H7 (cell line): Measurements from ENCODE around the gene FOXD1. TPM values are rescaled to one million over a fixed set of nuclear protein-coding genes. Genes with fewer than 3 reads are reported as not detected.
A peak's percentile ranks its signal among the peaks of the same experiment; 100 is the strongest.
"Not testable (repeated sequence)": the region's sequence is repeated elsewhere in the genome, so short reads cannot be mapped to it uniquely, and the experiment has no call there.

ENCODE experiments used
- DNase-seq: peaks from one replicate; pipeline ENCODE4 v3.0.0; 2012
- H3K27me3 ChIP-seq: 2 replicates; pipeline ENCODE4 v1.6.0; 2011; ENCODE audit warnings: mild to moderate bottlenecking, low read length; ENCODE audit not compliant: control insufficient read depth, insufficient read depth
- H3K36me3 ChIP-seq: replicated peaks from 2 replicates; pipeline ENCODE4 v1.5.1; 2011; ENCODE audit warnings: low read length; ENCODE audit not compliant: control insufficient read depth, insufficient read depth
- H3K4me3 ChIP-seq: 2 replicates; pipeline ENCODE4 v1.5.1; 2011; ENCODE audit warnings: low read depth, mild to moderate bottlenecking, control low read depth, low read length, moderate library complexity; ENCODE audit not compliant: insufficient read depth
- total RNA-seq: library from RNA; depleted of rRNA; stranded (reverse); fragments of >200 nt; shearing (Covaris generic); gene quantifications from 2 replicates; pipeline ENCODE4 v1.2.3, GENCODE V29; 2014

FOXD1 gene
- total RNA-seq, 1 experiment from 2014 or later, result 2.6 TPM

GRCh38 chr5:73420666-73421065 is 27.9 kb downstream of the FOXD1 start:
- Histone ChIP-seq H3K36me3 (no peaks in the 10 kb centered on the region), H3K27me3 (peaks cover 56% of the 10 kb centered on the region), H3K4me3 (no peak overlapping the region)
- no peak for DNase-seq

- Histone ChIP-seq H3K27me3 (peaks cover 56% of the 10 kb centered on the region), H3K4me3 (peak overlapping the region; percentile 35), H3K36me3 (no peaks in the 10 kb centered on the region)
- peak; percentile 84 for DNase-seq
Observed at GRCh38 chr5:73419465-73420390, 28.8 kb downstream of the FOXD1 start.

GRCh38 chr5:73419117-73419464 is 29.5 kb downstream of the FOXD1 start:
- H3K36me3 ChIP-seq, result no peaks in the 10 kb centered on the region
- H3K4me3 ChIP-seq, result peak overlapping the region; percentile 35
- DNase-seq, result no peak
- H3K27me3 ChIP-seq, result peaks cover 54% of the 10 kb centered on the region

- Histone ChIP-seq H3K27me3 (peaks cover 52% of the 10 kb centered on the region), H3K4me3 (no peak overlapping the region), H3K36me3 (no peaks in the 10 kb centered on the region)
- no peak for DNase-seq
Observed at GRCh38 chr5:73418244-73418691, 30.3 kb downstream of the FOXD1 start.

- H3K4me3 ChIP-seq, result no peak overlapping the region
Observed at GRCh38 chr5:73417303-73418034, 31.1 kb downstream of the FOXD1 start.

GRCh38 chr5:73415617-73416016 is 33.0 kb downstream of the FOXD1 start:
- Histone ChIP-seq H3K36me3 (no peaks in the 10 kb centered on the region), H3K27me3 (peaks cover 37% of the 10 kb centered on the region), H3K4me3 (no peak overlapping the region)
- DNase-seq, result no peak

More at GRCh38 chr5:73417303-73418034, 31.1 kb downstream of the FOXD1 start:
- no peak for DNase-seq
- Histone ChIP-seq H3K27me3 (peaks cover 52% of the 10 kb centered on the region), H3K36me3 (no peaks in the 10 kb centered on the region)

GRCh38 chr5:73415171-73415570 is 33.4 kb downstream of the FOXD1 start:
- Histone ChIP-seq H3K36me3 (no peaks in the 10 kb centered on the region), H3K4me3 (no peak overlapping the region), H3K27me3 (peaks cover 33% of the 10 kb centered on the region)
- no peak for DNase-seq

- H3K4me3 ChIP-seq, result no peak overlapping the region
- H3K27me3 ChIP-seq, result peaks cover 9% of the 10 kb centered on the region
- no peaks in the 10 kb centered on the region for H3K36me3 ChIP-seq
- DNase-seq, result no peak
Observed at GRCh38 chr5:73412597-73412988, 36.0 kb downstream of the FOXD1 start.

GRCh38 chr5:73411936-73412596 is 36.5 kb downstream of the FOXD1 start:
- H3K27me3 ChIP-seq, result peaks cover 4% of the 10 kb centered on the region
- H3K4me3 ChIP-seq, result no peak overlapping the region
- H3K36me3 ChIP-seq, result no peaks in the 10 kb centered on the region
- DNase-seq, result peak; percentile 45

GRCh38 chr5:73409927-73410326 is 38.6 kb downstream of the FOXD1 start:
- not testable (repeated sequence) for H3K36me3 ChIP-seq, H3K27me3 ChIP-seq, DNase-seq, H3K4me3 ChIP-seq

GRCh38 chr5:73405691-73406090 is 42.9 kb downstream of the FOXD1 start:
- Histone ChIP-seq H3K4me3 (no peak overlapping the region), H3K36me3 (no peaks in the 10 kb centered on the region), H3K27me3 (0 out of 2 replicates have a peak, but pooled peaks cover 1% of the 10 kb centered on the region)
- no peak for DNase-seq

- H3K27me3 ChIP-seq, result no peaks in the 10 kb centered on the region
- no peak overlapping the region for H3K4me3 ChIP-seq
- DNase-seq, result no peak
- H3K36me3 ChIP-seq, result no peaks in the 10 kb centered on the region
Observed at GRCh38 chr5:73399775-73400174, 48.8 kb downstream of the FOXD1 start.
